CD14-positive monocyte (primary cell): ENCODE data around the gene ZNF808. TPM values are rescaled to one million over a fixed set of nuclear protein-coding genes. Genes with fewer than 3 reads are reported as not detected.

Source experiments
- DNase-seq, 3 donors: peaks; one replicate each; pipeline ENCODE4 v3.0.0-alpha.2; 2011 to 2022
- H2AFZ ChIP-seq: 2 replicates; pipeline ENCODE4 v1.6.0; 2012; ENCODE audit warnings: mild to moderate bottlenecking, low read depth, low read length, inconsistent platforms; ENCODE audit not compliant: insufficient read depth, poor library complexity, severe bottlenecking
- H3K27ac ChIP-seq, 2 donors: 1 replicate in 1 of 2; 2 replicates in 1 of 2; pipeline ENCODE4 v1.5.1; 2012 to 2013; ENCODE audit warnings: low read length in 2 of 2, control low read depth in 1 of 2, inconsistent platforms in 1 of 2, low read depth in 1 of 2, mild to moderate bottlenecking in 1 of 2
- H3K27me3 ChIP-seq, 2 donors: one replicate each; pipeline versions ENCODE4 v1.6.0 to v1.6.1; 2011 to 2013; ENCODE audit warnings: low read length in 2 of 2; ENCODE audit not compliant: control insufficient read depth in 2 of 2, insufficient read depth in 2 of 2
- H3K36me3 ChIP-seq, 2 donors: replicated peaks in 1 of 2; 1 replicate in 1 of 2; 2 replicates in 1 of 2; pipeline versions ENCODE4 v1.5.1 to v1.6.1; 2012 to 2013; ENCODE audit warnings: low read length in 2 of 2, control low read depth in 1 of 2, inconsistent platforms in 1 of 2, mild to moderate bottlenecking in 1 of 2; ENCODE audit not compliant: insufficient read depth in 2 of 2, control insufficient read depth in 1 of 2
- H3K4me1 ChIP-seq, 2 donors: 1 replicate in 1 of 2; 2 replicates in 1 of 2; pipeline versions ENCODE4 v1.5.1 to v1.6.1; 2012 to 2013; ENCODE audit warnings: low read length in 2 of 2, control low read depth in 1 of 2, inconsistent platforms in 1 of 2, mild to moderate bottlenecking in 1 of 2, moderate library complexity in 1 of 2; ENCODE audit not compliant: insufficient read depth in 2 of 2, control insufficient read depth in 1 of 2
- H3K4me2 ChIP-seq: replicated peaks from 2 replicates; pipeline ENCODE3; 2012; ENCODE audit warnings: low read length, moderate library complexity, mild to moderate bottlenecking; ENCODE audit not compliant: poor library complexity, severe bottlenecking; ENCODE audit errors: extremely low read depth
- H3K4me3 ChIP-seq, 3 experiments: fragments of 200-600 bp in 1 of 3; sonication (generic) in 1 of 3; replicated peaks in 1 of 3; 1 replicate in 2 of 3; 2 replicates in 1 of 3; pipeline ENCODE4 v1.5.1; 2011 to 2013; ENCODE audit warnings: low read length in 3 of 3, mild to moderate bottlenecking in 3 of 3, control low read depth in 2 of 3, low read depth in 2 of 3, inconsistent platforms in 1 of 3, moderate library complexity in 1 of 3
- H3K79me2 ChIP-seq: 2 replicates; pipeline ENCODE4 v1.6.0; 2012; ENCODE audit warnings: mild to moderate bottlenecking, control low read depth, inconsistent platforms, low read length, moderate library complexity; ENCODE audit not compliant: insufficient read depth
- H3K9ac ChIP-seq: 2 replicates; pipeline ENCODE4 v1.6.0; 2017; ENCODE audit warnings: low read length, mild to moderate bottlenecking; ENCODE audit not compliant: insufficient read depth, poor library complexity, severe bottlenecking
- H3K9me3 ChIP-seq, 2 donors: replicated peaks in 1 of 2; 1 replicate in 1 of 2; 2 replicates in 1 of 2; pipeline versions ENCODE4 v1.5.1 to v1.6.1; 2012 to 2013; ENCODE audit warnings: low read length in 2 of 2, control low read depth in 1 of 2; ENCODE audit not compliant: control insufficient read depth in 1 of 2, insufficient read depth in 1 of 2
- H4K20me1 ChIP-seq: 2 replicates; pipeline ENCODE4 v1.6.0; 2012; ENCODE audit warnings: mild to moderate bottlenecking, low read length, control low read depth, moderate library complexity; ENCODE audit not compliant: insufficient read depth
- H3K27ac Mint-ChIP-seq, 7 donors: one replicate each; pipeline ENCODE4 v1.8.0; 2020; ENCODE audit warnings: mild to moderate bottlenecking in 7 of 7, mixed read lengths in 7 of 7, moderate library complexity in 6 of 7, inconsistent platforms in 2 of 7
- H3K27me3 Mint-ChIP-seq, 3 donors: one replicate each; pipeline ENCODE4 v1.8.0; 2021 to 2022; ENCODE audit warnings: low read depth in 3 of 3, mild to moderate bottlenecking in 3 of 3, mixed read lengths in 3 of 3, moderate library complexity in 3 of 3, inconsistent platforms in 1 of 3
- H3K36me3 Mint-ChIP-seq, 2 donors: one replicate each; pipeline ENCODE4 v1.8.0; 2020; ENCODE audit warnings: mixed read lengths in 2 of 2, inconsistent platforms in 1 of 2, mild to moderate bottlenecking in 1 of 2
- H3K4me1 Mint-ChIP-seq: one replicate; pipeline ENCODE4 v1.8.0; 2020; ENCODE audit warnings: mild to moderate bottlenecking, mixed read lengths
- H3K4me3 Mint-ChIP-seq, 2 donors: one replicate each; pipeline ENCODE4 v1.8.0; 2020; ENCODE audit warnings: mild to moderate bottlenecking in 2 of 2, mixed read lengths in 2 of 2, moderate library complexity in 1 of 2
- H3K9me3 Mint-ChIP-seq, 7 donors: one replicate each; pipeline ENCODE4 v1.8.0; 2020 to 2022; ENCODE audit warnings: mixed read lengths in 7 of 7, mild to moderate bottlenecking in 6 of 7, moderate library complexity in 6 of 7, inconsistent platforms in 2 of 7
- WGBS: methylation state at CpG from one replicate; pipeline ENCODE4 v1.1.5; 2013; ENCODE audit warnings: missing lambda C conversion rate; ENCODE audit not compliant: insufficient coverage; 5-methylcytosine and 5-hydroxymethylcytosine counted together
- intact Hi-C, 2 donors: fragments of 100-400 bp; cut with micrococcal nuclease; formaldehyde crosslinking; loops; one replicate each; pipeline versions ENCODE4 v1.15.0 to v1.15.1; 2023
- polyA plus RNA-seq, 3 donors: library from polyadenylated mRNA; depleted of rRNA in 1 of 3; unstranded in 2 of 3; stranded (reverse) in 1 of 3; fragments of 300-500 nt in 2 of 3; fragments of >200 nt in 1 of 3; fragmentation: Illumina TruSeq in 2 of 3; gene quantifications; 1 replicate in 2 of 3; 2 replicates in 1 of 3; pipeline ENCODE4 v1.2.3, GENCODE V29; 2012 to 2021
- TF ChIP-seq, protein P1 (sequence below): fragments of 200-600 bp; IDR thresholded peaks from one replicate; pipeline ENCODE4 v1.8.0; 2022; ENCODE audit warnings: antibody characterized with exemption, mild to moderate bottlenecking

Gene ZNF808
- polyA plus RNA-seq, 3 donors = 2.6 to 9.2 (median 3.4) TPM

DNA sequence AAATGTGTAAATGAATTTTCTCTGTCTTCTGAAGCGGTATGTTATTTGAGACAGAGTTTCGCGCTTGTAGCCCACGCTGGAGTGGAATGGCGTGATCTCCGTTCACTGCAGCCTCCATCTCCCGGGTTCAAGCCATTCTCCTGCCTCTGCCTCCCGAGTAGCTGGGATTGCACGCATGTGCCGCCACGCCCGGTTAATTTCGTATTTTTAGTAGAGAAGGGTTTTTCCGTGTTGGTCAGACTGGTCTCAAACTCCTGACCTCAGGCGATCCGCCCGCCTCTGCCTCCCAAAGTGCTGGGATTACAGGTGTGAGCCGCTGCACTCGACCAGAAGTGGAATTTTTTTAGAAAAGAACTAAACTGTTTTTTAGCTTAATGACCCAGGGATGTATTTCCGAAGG, 3.4 kb upstream of the ZNF808 start:
- TF ChIP-seq, protein P1, sequence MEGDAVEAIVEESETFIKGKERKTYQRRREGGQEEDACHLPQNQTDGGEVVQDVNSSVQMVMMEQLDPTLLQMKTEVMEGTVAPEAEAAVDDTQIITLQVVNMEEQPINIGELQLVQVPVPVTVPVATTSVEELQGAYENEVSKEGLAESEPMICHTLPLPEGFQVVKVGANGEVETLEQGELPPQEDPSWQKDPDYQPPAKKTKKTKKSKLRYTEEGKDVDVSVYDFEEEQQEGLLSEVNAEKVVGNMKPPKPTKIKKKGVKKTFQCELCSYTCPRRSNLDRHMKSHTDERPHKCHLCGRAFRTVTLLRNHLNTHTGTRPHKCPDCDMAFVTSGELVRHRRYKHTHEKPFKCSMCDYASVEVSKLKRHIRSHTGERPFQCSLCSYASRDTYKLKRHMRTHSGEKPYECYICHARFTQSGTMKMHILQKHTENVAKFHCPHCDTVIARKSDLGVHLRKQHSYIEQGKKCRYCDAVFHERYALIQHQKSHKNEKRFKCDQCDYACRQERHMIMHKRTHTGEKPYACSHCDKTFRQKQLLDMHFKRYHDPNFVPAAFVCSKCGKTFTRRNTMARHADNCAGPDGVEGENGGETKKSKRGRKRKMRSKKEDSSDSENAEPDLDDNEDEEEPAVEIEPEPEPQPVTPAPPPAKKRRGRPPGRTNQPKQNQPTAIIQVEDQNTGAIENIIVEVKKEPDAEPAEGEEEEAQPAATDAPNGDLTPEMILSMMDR = no peak
- H3K9me3 ChIP-seq = peaks cover 58 to 71% of the 10 kb centered on the region in 2 donors
- 93% methylated on average over 17 of the region's 20 CpGs for whole genome bisulfite sequencing
- intact Hi-C loops = no loop called here
- no peak overlapping the region for H3K4me2 ChIP-seq
- Mint-ChIP-seq H3K27ac (no peak overlapping the region), H3K4me3 (no peak overlapping the region), H3K27me3 (peaks cover 0 to 4% (median 1%) of the 10 kb centered on the region in 3 donors), H3K9me3 (peaks cover 41 to 88% (median 76%) of the 10 kb centered on the region in 7 donors), H3K36me3 (peaks cover 0 to 7% of the 10 kb centered on the region in 2 donors), H3K4me1 (peaks cover 15% of the 10 kb centered on the region)
- no peak overlapping the region for H3K9ac ChIP-seq
- peaks cover 14 to 21% of the 10 kb centered on the region in 2 donors for H3K4me1 ChIP-seq
- no peak for DNase-seq
- no peaks in the 10 kb centered on the region for H4K20me1 ChIP-seq
- no peak overlapping the region for H3K4me3 ChIP-seq
- H3K27me3 ChIP-seq = no peaks in the 10 kb centered on the region
- H3K36me3 ChIP-seq = no peaks in the 10 kb centered on the region
- H3K79me2 ChIP-seq = peaks cover 16% of the 10 kb centered on the region
- H2AFZ ChIP-seq = no peak overlapping the region
- no peak overlapping the region for H3K27ac ChIP-seq

DNA sequence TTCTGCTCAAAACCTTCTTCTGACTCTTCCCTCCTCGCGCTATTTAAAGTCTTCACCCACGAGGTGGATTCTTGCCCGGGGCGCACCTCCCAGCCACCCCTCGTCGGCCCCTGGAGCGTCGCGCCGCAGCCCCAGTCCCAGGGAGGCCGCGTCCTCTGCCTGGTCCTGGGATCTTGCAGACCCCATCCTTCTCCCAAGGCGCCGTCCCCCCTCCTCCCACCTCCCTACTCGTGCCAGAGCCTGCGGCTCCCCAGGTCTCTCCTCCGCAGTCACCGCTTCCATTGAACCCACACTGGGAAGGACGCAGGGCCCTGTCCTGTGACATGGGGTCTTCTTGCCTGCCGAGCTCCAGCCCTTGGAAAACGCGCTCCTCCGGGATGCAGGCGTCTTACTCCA, 486 bp downstream of the ZNF808 start:
- WGBS = under 1% methylated on average over 25 of the region's 25 CpGs
- H3K27me3 Mint-ChIP-seq = peaks cover 0 to 2% (median 1%) of the 10 kb centered on the region in 3 donors
- peak overlapping the region; percentile 96 to 100 (median 99) for H3K27ac Mint-ChIP-seq
- peaks cover 20 to 34% of the 10 kb centered on the region in 2 donors for H3K9me3 ChIP-seq
- TF ChIP-seq, protein P1 = no peak
- peaks cover 11 to 57% (median 46%) of the 10 kb centered on the region in 7 donors for H3K9me3 Mint-ChIP-seq
- peaks cover 14 to 26% of the 10 kb centered on the region in 2 donors for H3K4me1 ChIP-seq
- H3K36me3 ChIP-seq = peaks cover 0 to 2% of the 10 kb centered on the region in 2 donors
- H3K4me2 ChIP-seq = peak overlapping the region; percentile 79
- peak overlapping the region; percentile 98 to 99 for H3K4me3 Mint-ChIP-seq
- H3K9ac ChIP-seq = peak overlapping the region; percentile 90
- DNase-seq = peak in 1 of 3 donors; percentile 3
- H2AFZ ChIP-seq = peak overlapping the region; percentile 89
- no peaks in the 10 kb centered on the region for H3K27me3 ChIP-seq
- H3K79me2 ChIP-seq = peaks cover 40% of the 10 kb centered on the region
- H3K36me3 Mint-ChIP-seq = peaks cover 11 to 17% of the 10 kb centered on the region in 2 donors
- H3K4me1 Mint-ChIP-seq = peaks cover 24% of the 10 kb centered on the region
- peak overlapping the region; percentile 63 to 95 (median 82) for H3K4me3 ChIP-seq
- peak overlapping the region; percentile 76 to 96 for H3K27ac ChIP-seq
- no peaks in the 10 kb centered on the region for H4K20me1 ChIP-seq
- intact Hi-C loops = loop anchor here (1.0 to 5.0 kb wide), 7 partner anchors 7 to 341 kb away; partner anchors contain the start of genes ZNF701 (in 2 of the 2), ZNF83 (in 2 of the 2) and ZNF480 (in 1 of the 2)
